Left renal pelvis (tissue), 4 donors: ENCODE data around the gene GDF3. TPM values are rescaled to one million over a fixed set of nuclear protein-coding genes. Genes with fewer than 3 reads are reported as not detected.
"Not testable (repeated sequence)": the region's sequence is repeated elsewhere in the genome, so short reads cannot be mapped to it uniquely, and the experiment has no call there.

ENCODE experiments used
- DNase-seq, 4 donors: peaks; one replicate each; pipeline ENCODE4 v3.0.0-alpha.2; 2013; ENCODE audit warnings: low read depth in 4 of 4, low spot score in 3 of 4
- polyA plus RNA-seq, 4 donors: library from polyadenylated mRNA; unstranded; fragments of 120-200 nt; gene quantifications; one replicate each; pipeline ENCODE4 v1.2.1, GENCODE V29; 2013; ENCODE audit not compliant: insufficient read length in 4 of 4

Gene GDF3
- polyA plus RNA-seq, 4 donors: 0.25 to 0.96 (median 0.78) TPM

GRCh38 chr12:7668171-7668570 lies 27.4 kb downstream of the GDF3 start:
- DNase-seq: no peak

DNA sequence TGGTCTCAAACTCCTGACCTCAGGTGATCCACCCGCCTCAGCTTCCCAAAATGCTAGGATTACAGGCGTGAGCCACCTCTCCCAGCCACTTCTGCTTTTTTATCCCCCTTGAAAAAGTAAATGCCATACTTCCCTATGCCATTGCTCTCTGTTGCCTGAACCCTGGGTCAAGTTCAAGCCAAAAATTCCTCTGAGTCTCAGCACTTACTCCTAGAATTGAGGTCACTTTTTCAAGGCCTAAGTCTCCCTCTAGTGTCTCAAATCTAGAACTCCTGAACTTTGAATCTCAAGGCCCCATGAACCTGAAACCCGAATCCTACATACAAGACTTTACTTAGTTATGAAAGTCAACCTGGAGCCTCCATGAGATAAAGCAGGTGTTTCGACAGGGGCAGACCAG lies 28.4 kb downstream of the GDF3 start:
- DNase-seq: no peak

DNA sequence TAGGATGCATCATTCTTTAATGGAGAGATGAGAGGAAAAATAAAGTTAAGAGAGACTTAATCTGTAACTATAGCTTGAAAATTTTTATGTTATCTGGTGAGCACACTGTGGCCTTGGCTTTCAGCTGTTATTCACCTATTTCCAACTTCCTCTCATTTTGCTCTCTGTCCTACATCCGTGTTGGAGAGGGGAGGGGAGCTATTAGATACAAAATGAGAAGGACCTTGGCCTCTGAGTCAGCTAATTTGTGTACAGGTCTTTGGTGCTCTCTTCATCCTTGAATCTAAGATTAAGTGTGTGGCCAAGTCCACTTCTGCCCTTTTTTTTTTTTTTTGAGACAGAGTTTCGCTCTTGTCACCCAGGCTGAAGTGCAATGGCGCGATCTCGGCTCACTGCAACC lies 29.0 kb downstream of the GDF3 start:
- DNase-seq: no peak

DNA sequence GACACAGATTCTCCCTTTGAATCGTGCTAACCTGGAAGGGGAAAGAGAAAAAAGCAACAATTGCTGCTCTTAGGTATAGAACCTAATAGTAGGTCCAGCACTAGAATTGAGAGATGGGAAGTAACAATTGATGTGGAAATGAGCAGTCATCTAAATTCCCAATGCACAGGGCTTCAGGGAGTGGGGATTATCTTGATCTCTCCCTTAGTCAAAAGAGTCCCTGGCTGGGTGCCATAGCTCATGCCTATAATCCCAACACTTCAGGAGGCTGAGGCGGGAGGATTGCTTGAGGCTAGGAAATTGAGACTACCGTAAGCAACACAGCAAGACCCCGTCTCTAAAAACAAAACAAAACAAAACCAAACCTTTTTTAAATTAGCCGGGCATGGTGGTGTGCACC lies 33.8 kb downstream of the GDF3 start:
- no peak for DNase-seq

- no peak for DNase-seq
Measured at GRCh38 chr12:7656121-7656520, 39.5 kb downstream of the GDF3 start.

DNA sequence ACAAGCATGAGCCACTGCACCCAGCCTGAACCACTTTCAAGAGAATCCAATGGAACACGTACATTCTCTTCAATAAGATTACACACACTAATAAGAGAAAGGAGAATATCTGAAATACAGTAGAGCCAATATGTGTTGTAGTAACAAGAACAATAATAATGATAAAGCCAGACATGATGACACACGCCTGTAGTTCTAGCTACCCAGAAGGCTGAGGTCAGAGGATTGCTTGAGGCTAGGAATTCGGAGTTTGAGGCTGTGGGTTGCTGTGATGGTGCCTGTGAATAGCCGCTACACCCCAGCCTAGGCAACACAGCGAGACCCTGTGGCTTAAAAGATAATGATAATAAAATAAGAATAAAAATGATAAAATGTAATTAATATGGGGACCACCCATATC lies 45.5 kb downstream of the GDF3 start:
- DNase-seq: no peak

- no peak for DNase-seq
Measured at GRCh38 chr12:7647071-7647470, 48.5 kb downstream of the GDF3 start.

DNA sequence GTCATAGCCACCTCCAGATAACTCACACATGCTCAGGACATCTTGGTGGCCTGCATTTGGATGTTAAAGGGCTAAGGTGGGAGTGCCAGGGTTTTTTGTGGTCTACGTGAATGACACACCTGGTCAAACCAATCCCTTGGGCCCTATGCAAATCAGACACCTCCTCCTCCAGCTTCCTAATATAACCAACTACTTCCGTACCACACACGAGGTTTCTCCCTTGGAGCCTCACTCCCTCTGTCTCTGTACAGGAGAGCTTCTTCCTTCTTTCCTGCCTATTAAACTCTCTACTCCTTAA lies 49.4 kb downstream of the GDF3 start:
- DNase-seq: no peak

GRCh38 chr12:7645395-7646177 lies 50.0 kb downstream of the GDF3 start:
- DNase-seq: peak in 1 of 4 donors; percentile 7

DNA sequence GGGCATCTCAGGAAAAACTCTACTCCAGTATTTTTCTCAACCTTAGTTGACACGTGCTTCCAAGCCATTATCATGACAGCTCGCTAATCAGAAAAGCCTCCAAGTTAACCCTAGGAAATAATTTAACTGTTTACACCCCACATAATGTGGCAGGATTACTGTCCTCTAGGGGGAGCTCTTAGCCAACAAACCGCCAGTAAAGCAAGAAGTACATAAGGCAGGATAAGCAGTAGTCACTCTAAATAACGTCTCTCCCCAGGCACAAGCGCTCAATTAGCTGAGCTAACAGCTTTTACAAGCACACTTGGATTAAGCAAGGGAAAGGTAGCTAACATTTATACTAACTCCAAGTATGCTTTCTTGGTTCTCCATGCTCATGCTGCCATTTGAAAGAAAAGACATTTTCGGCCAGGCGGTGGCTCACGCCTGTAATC lies 52.7 kb downstream of the GDF3 start:
- no peak for DNase-seq

DNA sequence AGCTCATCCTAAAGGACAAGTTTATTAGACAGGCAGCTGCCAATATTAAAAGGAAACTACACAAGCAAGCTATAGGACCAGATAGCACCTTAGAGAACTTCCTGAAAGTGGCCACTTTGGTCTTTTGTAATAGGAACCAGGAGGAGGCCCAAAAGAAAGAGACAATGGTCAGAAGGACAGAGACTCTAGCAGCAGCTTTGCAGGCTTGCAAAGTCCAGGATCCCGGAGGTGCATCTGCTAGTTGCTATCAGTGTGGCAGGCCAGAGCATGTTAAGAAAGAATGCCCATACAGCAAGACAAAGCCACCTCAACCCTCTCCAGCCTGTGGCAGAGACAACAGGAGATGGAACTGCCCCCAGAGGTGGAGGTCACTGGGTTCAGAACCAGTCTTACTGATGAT lies 53.3 kb downstream of the GDF3 start:
- DNase-seq: no peak

GRCh38 chr12:7640123-7640995 lies 55.2 kb downstream of the GDF3 start:
- not testable (repeated sequence) for DNase-seq

Other genes starting within 250 kb of the GDF3 start
- gene CD163, start 192.0 kb downstream of the GDF3 start, polyA plus RNA-seq: 10 to 100 TPM in 3 of 4 donors, 1 to 10 TPM in 1; 8.0 to 28.0 (median 11.9) TPM
- gene APOBEC1, start 29.9 kb downstream of the GDF3 start, polyA plus RNA-seq: not detected
- gene DPPA3, start 15.7 kb upstream of the GDF3 start, polyA plus RNA-seq: under 1 TPM in 1 of 4 donors, not detected in 3; 0.16 TPM
- under 1 TPM in 1 of 4 donors, not detected in 3; 0.15 TPM for gene CLEC4C, start 51.6 kb upstream of the GDF3 start, polyA plus RNA-seq
- gene NANOGNB, start 69.4 kb upstream of the GDF3 start, polyA plus RNA-seq: not detected
- gene NANOG, start 93.6 kb upstream of the GDF3 start, polyA plus RNA-seq: under 1 TPM; 0.07 to 0.49 (median 0.30) TPM
- gene SLC2A14, start 177.1 kb upstream of the GDF3 start, polyA plus RNA-seq: 1 to 10 TPM in 1 of 4 donors, under 1 TPM in 3; 0.43 to 1.1 (median 0.64) TPM
- gene SLC2A3, start 240.4 kb upstream of the GDF3 start, polyA plus RNA-seq: 10 to 100 TPM; 13.1 to 39.7 (median 19.2) TPM